ENCODE data around the gene KIAA0513.

- TF ChIP-seq, protein P1, sequence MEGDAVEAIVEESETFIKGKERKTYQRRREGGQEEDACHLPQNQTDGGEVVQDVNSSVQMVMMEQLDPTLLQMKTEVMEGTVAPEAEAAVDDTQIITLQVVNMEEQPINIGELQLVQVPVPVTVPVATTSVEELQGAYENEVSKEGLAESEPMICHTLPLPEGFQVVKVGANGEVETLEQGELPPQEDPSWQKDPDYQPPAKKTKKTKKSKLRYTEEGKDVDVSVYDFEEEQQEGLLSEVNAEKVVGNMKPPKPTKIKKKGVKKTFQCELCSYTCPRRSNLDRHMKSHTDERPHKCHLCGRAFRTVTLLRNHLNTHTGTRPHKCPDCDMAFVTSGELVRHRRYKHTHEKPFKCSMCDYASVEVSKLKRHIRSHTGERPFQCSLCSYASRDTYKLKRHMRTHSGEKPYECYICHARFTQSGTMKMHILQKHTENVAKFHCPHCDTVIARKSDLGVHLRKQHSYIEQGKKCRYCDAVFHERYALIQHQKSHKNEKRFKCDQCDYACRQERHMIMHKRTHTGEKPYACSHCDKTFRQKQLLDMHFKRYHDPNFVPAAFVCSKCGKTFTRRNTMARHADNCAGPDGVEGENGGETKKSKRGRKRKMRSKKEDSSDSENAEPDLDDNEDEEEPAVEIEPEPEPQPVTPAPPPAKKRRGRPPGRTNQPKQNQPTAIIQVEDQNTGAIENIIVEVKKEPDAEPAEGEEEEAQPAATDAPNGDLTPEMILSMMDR (IDR thresholded peaks at IDR 0.05) = no peak
- TF ChIP-seq POLR2A (IDR thresholded peaks at IDR 0.05) (no peak), POLR2AphosphoS5 (IDR thresholded peaks at IDR 0.05) (no peak), EP300 (IDR thresholded peaks at IDR 0.05; ENCODE audit: low read depth) (no peak)
These were observed 106.6 kb downstream of the KIAA0513 start for GRCh38 chr16:85134076-85134788.
